AML-193 (cell line): ENCODE results near the gene ZNF429.
"Not testable (repeated sequence)": the region's sequence is repeated elsewhere in the genome, so short reads cannot be mapped to it uniquely, and the experiment has no call there.

Experiments used
- DNase-seq, 2 experiments: peaks; one replicate each; lab custom pipeline; 2025; lab: John Stamatoyannopoulos, UW

Gene ZNF429

GRCh38 chr19:21513651-21514050 lies 8.2 kb downstream of the ZNF429 start:
- no peak for DNase-seq

GRCh38 chr19:21519488-21519887 lies 14.1 kb downstream of the ZNF429 start:
- DNase-seq = no peak

- no peak for DNase-seq
Measured at GRCh38 chr19:21532904-21533303, 27.5 kb downstream of the ZNF429 start.

GRCh38 chr19:21536741-21537290 lies 31.4 kb downstream of the ZNF429 start:
- DNase-seq = not testable (repeated sequence)

GRCh38 chr19:21559444-21559843 lies 54.0 kb downstream of the ZNF429 start:
- DNase-seq = no peak

- DNase-seq = no peak
Measured at GRCh38 chr19:21564406-21564805, 59.0 kb downstream of the ZNF429 start.

- no peak for DNase-seq
Measured at GRCh38 chr19:21566073-21566472, 60.7 kb downstream of the ZNF429 start.

GRCh38 chr19:21567806-21568205 lies 62.4 kb downstream of the ZNF429 start:
- DNase-seq = not testable (repeated sequence)

GRCh38 chr19:21568816-21569493 lies 63.6 kb downstream of the ZNF429 start:
- peak; percentile 94 to 97 for DNase-seq

- peak in 1 of 2 experiments; percentile 62 for DNase-seq
Measured at GRCh38 chr19:21569494-21569865, 64.1 kb downstream of the ZNF429 start.

- no peak for DNase-seq
Measured at GRCh38 chr19:21571316-21571715, 65.9 kb downstream of the ZNF429 start.

GRCh38 chr19:21574607-21575006 lies 69.2 kb downstream of the ZNF429 start:
- no peak for DNase-seq

- no peak for DNase-seq
Measured at GRCh38 chr19:21576481-21576880, 71.1 kb downstream of the ZNF429 start.

GRCh38 chr19:21580101-21580500 lies 74.7 kb downstream of the ZNF429 start:
- no peak for DNase-seq

- DNase-seq = no peak
Measured at GRCh38 chr19:21580818-21581217, 75.4 kb downstream of the ZNF429 start.

- DNase-seq = no peak
Measured at GRCh38 chr19:21581646-21582240, 76.3 kb downstream of the ZNF429 start.

- DNase-seq = no peak
Measured at GRCh38 chr19:21584537-21584936, 79.1 kb downstream of the ZNF429 start.

- DNase-seq = no peak
Measured at GRCh38 chr19:21585281-21585890, 80.0 kb downstream of the ZNF429 start.

GRCh38 chr19:21586311-21587116 lies 81.1 kb downstream of the ZNF429 start:
- DNase-seq = no peak

- no peak for DNase-seq
Measured at GRCh38 chr19:21587117-21587461, 81.7 kb downstream of the ZNF429 start.

GRCh38 chr19:21587549-21587948 lies 82.1 kb downstream of the ZNF429 start:
- no peak for DNase-seq

- DNase-seq = no peak
Measured at GRCh38 chr19:21588065-21588601, 82.7 kb downstream of the ZNF429 start.
